ENCODE measurements around the gene PLXNA4. TPM values are rescaled to one million over a fixed set of nuclear protein-coding genes. Genes with fewer than 3 reads are reported as not detected.

The PLXNA4 gene
- total RNA-seq, 1 experiment from 2014 or later: 29.2 TPM

- no peak for DNase-seq (ENCODE audit: low read depth)
Observed at GRCh38 chr7:132213583-132213982, 362.7 kb downstream of the PLXNA4 start.

- no peak for DNase-seq (ENCODE audit: low read depth)
Observed at GRCh38 chr7:132211971-132212370, 364.3 kb downstream of the PLXNA4 start.

- no peak for DNase-seq (ENCODE audit: low read depth)
Observed at GRCh38 chr7:132210821-132211220, 365.4 kb downstream of the PLXNA4 start.

GRCh38 chr7:132207782-132208181 is 368.5 kb downstream of the PLXNA4 start:
- no peak for DNase-seq (ENCODE audit: low read depth)

- DNase-seq (ENCODE audit: low read depth): no peak
Observed at GRCh38 chr7:132207211-132207610, 369.1 kb downstream of the PLXNA4 start.

- no peak for DNase-seq (ENCODE audit: low read depth)
Observed at GRCh38 chr7:132206594-132206993, 369.7 kb downstream of the PLXNA4 start.

- DNase-seq (ENCODE audit: low read depth): no peak
Observed at GRCh38 chr7:132205509-132205908, 370.8 kb downstream of the PLXNA4 start.

- DNase-seq (ENCODE audit: low read depth): no peak
Observed at GRCh38 chr7:132203021-132203420, 373.2 kb downstream of the PLXNA4 start.

- no peak for DNase-seq (ENCODE audit: low read depth)
Observed at GRCh38 chr7:132202541-132202940, 373.7 kb downstream of the PLXNA4 start.

- DNase-seq (ENCODE audit: low read depth): no peak
Observed at GRCh38 chr7:132200141-132200540, 376.1 kb downstream of the PLXNA4 start.

GRCh38 chr7:132199626-132200025 is 376.6 kb downstream of the PLXNA4 start:
- DNase-seq (ENCODE audit: low read depth): no peak

GRCh38 chr7:132197772-132198171 is 378.5 kb downstream of the PLXNA4 start:
- DNase-seq (ENCODE audit: low read depth): no peak

- no peak for DNase-seq (ENCODE audit: low read depth)
Observed at GRCh38 chr7:132193898-132194297, 382.4 kb downstream of the PLXNA4 start.

GRCh38 chr7:132192809-132193208 is 383.5 kb downstream of the PLXNA4 start:
- DNase-seq (ENCODE audit: low read depth): no peak

GRCh38 chr7:132191418-132191817 is 384.9 kb downstream of the PLXNA4 start:
- no peak for DNase-seq (ENCODE audit: low read depth)

- DNase-seq (ENCODE audit: low read depth): no peak
Observed at GRCh38 chr7:132190683-132191082, 385.6 kb downstream of the PLXNA4 start.

- no peak for DNase-seq (ENCODE audit: low read depth)
Observed at GRCh38 chr7:132189881-132190280, 386.4 kb downstream of the PLXNA4 start.

- DNase-seq (ENCODE audit: low read depth): no peak
Observed at GRCh38 chr7:132187869-132188789, 388.1 kb downstream of the PLXNA4 start.

- no peak for DNase-seq (ENCODE audit: low read depth)
Observed at GRCh38 chr7:132187391-132187790, 388.9 kb downstream of the PLXNA4 start.

- no peak for DNase-seq (ENCODE audit: low read depth)
Observed at GRCh38 chr7:132185150-132185549, 391.1 kb downstream of the PLXNA4 start.

- no peak for DNase-seq (ENCODE audit: low read depth)
Observed at GRCh38 chr7:132183781-132184380, 392.4 kb downstream of the PLXNA4 start.

GRCh38 chr7:132182992-132183391 is 393.3 kb downstream of the PLXNA4 start:
- DNase-seq (ENCODE audit: low read depth): no peak

Measured in HT1080 (cell line).